HepG2 (cell line): Measurements from ENCODE around the gene ICAM3. TPM values are rescaled to one million over a fixed set of nuclear protein-coding genes. Genes with fewer than 3 reads are reported as not detected.

Experiments used
- LCORL ChIP-seq, 2 experiments: fragments of 450-650 bp in 1 of 2; sonication (generic) in 1 of 2; formaldehyde crosslinking in 1 of 2; IDR thresholded peaks; 2 replicates each; pipeline versions ENCODE4 v1.5.0 to v1.6.1; 2017 to 2020; ENCODE audit warnings: antibody characterized with exemption in 1 of 2, missing genetic modification reagents in 1 of 2
- MAFG ChIP-seq: sonication (generic); formaldehyde crosslinking; IDR thresholded peaks from 2 replicates; pipeline ENCODE4 v1.5.1; 2020; ENCODE audit warnings: mild to moderate bottlenecking, missing genetic modification reagents
- NCOR1 ChIP-seq: fragments of 200-600 bp; sonication (generic); IDR thresholded peaks from 2 replicates; pipeline ENCODE4 v1.7.0; 2017; ENCODE audit warnings: antibody characterized with exemption, low read length, borderline replicate concordance
- RORA ChIP-seq: sonication (generic); formaldehyde crosslinking; IDR thresholded peaks from 2 replicates; pipeline ENCODE4 v1.5.0; 2020; ENCODE audit warnings: mild to moderate bottlenecking, missing genetic modification reagents, moderate library complexity
- SPEN ChIP-seq: sonication (generic); formaldehyde crosslinking; IDR thresholded peaks from 2 replicates; pipeline ENCODE4 v1.5.1; 2020; ENCODE audit warnings: low read depth, mild to moderate bottlenecking, missing genetic modification reagents
- TRIM24 ChIP-seq: sonication (generic); formaldehyde crosslinking; IDR thresholded peaks from 2 replicates; pipeline ENCODE4 v1.8.0; 2022; ENCODE audit warnings: mild to moderate bottlenecking, missing genetic modification reagents
- ZNF441 ChIP-seq: sonication (generic); formaldehyde crosslinking; IDR thresholded peaks from 2 replicates; pipeline ENCODE4 v1.7.0; 2021; ENCODE audit warnings: missing genetic modification reagents, borderline replicate concordance
- ZNF484 ChIP-seq: sonication (generic); formaldehyde crosslinking; IDR thresholded peaks from 2 replicates; pipeline ENCODE4 v1.5.1; 2020; ENCODE audit warnings: mild to moderate bottlenecking, low read depth, missing genetic modification reagents, borderline replicate concordance
- ZNF703 ChIP-seq: sonication (generic); formaldehyde crosslinking; IDR thresholded peaks from 2 replicates; pipeline ENCODE4 v1.5.1; 2020; ENCODE audit warnings: missing genetic modification reagents, mild to moderate bottlenecking, moderate library complexity, borderline replicate concordance
- polyA plus RNA-seq, 8 experiments: library from polyadenylated mRNA; depleted of rRNA in 3 of 8; stranded (reverse) in 7 of 8; unstranded in 1 of 8; fragments of >200 nt; fragmentation: Illumina TruSeq in 4 of 8; extraction: Trizol in 4 of 8; gene quantifications; 2 replicates each; pipeline versions ENCODE4 v1.2.1 to v1.2.3, GENCODE V29; 2011 to 2016; ENCODE audit warnings: low read depth in 4 of 8, missing spikeins in 1 of 8, mixed read lengths in 1 of 8; ENCODE audit not compliant: insufficient read depth in 1 of 8
- total RNA-seq, 5 experiments: library from RNA; depleted of rRNA; stranded (reverse); fragments of >200 nt; fragmentation: Illumina TruSeq; extraction: Trizol; gene quantifications; 2 replicates each; pipeline ENCODE4 v1.2.3, GENCODE V29; 2016; ENCODE audit warnings: low read depth in 1 of 5
- TF ChIP-seq, protein P1 (sequence below): sonication (generic); formaldehyde crosslinking; IDR thresholded peaks from 2 replicates; pipeline ENCODE4 v1.5.0; 2020; ENCODE audit warnings: missing genetic modification reagents
- TF ChIP-seq, protein P2 (sequence below), 2 experiments: fragments of 450-650 bp in 1 of 2; sonication (generic) in 1 of 2; formaldehyde crosslinking in 1 of 2; IDR thresholded peaks; 2 replicates each; pipeline versions ENCODE4 v1.6.1 to v1.8.0; 2016 to 2022; ENCODE audit warnings: antibody characterized with exemption in 1 of 2, mild to moderate bottlenecking in 1 of 2, missing genetic modification reagents in 1 of 2
- TF ChIP-seq, protein P3 (sequence below): sonication (generic); formaldehyde crosslinking; IDR thresholded peaks from 2 replicates; pipeline ENCODE4 v1.5.0; 2020; ENCODE audit warnings: missing genetic modification reagents
- TF ChIP-seq, protein P4 (sequence below): sonication (generic); formaldehyde crosslinking; IDR thresholded peaks from 2 replicates; pipeline ENCODE4 v1.8.0; 2022; ENCODE audit warnings: missing genetic modification reagents, low read depth, mild to moderate bottlenecking, borderline replicate concordance

Gene ICAM3
- total and polyA plus RNA-seq, 2 of the 13 experiments (the other 11 are each of a cell fraction or from before 2014, with no cell fraction given), result 14.1 to 21.0 TPM

DNA sequence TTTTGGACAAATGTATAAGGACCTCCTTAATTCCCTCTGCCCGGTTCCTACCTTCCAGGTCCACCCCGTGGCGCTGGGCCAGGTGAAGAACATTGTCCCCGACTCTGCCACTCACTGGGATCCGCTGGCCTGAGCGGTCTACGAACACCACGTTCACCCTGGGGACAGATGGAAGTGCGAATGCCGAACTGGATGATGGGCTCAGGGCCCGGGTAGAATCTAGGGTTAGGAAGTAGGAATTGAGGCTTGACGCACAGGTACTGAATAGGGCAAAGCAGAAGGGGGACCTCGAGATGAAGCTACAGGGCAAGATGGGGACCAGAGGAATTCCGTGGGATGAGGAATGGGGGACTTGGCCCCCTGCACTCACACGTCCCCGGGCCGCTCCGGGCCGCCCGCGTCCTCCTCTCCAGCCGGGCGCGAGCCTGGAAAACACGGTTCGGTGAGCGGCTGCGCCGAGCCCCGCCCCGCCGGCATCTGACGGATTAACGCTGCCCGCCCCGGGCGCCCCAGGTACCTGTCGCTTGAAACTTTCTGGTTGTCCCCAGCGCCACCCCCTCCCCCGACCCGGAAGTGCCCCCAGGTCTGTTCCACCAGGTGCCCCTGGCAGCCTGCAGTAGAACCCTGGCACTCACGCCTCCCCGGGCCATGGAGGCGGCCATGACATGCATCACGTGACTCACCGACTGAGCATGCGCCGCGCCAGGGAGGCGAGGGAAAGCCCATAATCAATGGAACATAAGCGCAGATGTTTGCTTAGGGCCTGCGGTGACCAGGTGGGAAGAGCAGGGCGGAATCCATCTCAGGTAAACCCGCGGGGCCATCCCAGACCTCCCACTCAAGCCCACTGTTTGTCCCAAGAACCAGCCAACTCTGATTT lies 23.8 kb downstream of the ICAM3 start, which contains the start of gene FDX2 (continued):
- TF ChIP-seq NCOR1, result no peak
- TF ChIP-seq, protein P1, sequence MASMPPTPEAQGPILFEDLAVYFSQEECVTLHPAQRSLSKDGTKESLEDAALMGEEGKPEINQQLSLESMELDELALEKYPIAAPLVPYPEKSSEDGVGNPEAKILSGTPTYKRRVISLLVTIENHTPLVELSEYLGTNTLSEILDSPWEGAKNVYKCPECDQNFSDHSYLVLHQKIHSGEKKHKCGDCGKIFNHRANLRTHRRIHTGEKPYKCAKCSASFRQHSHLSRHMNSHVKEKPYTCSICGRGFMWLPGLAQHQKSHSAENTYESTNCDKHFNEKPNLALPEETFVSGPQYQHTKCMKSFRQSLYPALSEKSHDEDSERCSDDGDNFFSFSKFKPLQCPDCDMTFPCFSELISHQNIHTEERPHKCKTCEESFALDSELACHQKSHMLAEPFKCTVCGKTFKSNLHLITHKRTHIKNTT (CRISPR knock-in tag), result no peak
- TF ChIP-seq, protein P2, sequence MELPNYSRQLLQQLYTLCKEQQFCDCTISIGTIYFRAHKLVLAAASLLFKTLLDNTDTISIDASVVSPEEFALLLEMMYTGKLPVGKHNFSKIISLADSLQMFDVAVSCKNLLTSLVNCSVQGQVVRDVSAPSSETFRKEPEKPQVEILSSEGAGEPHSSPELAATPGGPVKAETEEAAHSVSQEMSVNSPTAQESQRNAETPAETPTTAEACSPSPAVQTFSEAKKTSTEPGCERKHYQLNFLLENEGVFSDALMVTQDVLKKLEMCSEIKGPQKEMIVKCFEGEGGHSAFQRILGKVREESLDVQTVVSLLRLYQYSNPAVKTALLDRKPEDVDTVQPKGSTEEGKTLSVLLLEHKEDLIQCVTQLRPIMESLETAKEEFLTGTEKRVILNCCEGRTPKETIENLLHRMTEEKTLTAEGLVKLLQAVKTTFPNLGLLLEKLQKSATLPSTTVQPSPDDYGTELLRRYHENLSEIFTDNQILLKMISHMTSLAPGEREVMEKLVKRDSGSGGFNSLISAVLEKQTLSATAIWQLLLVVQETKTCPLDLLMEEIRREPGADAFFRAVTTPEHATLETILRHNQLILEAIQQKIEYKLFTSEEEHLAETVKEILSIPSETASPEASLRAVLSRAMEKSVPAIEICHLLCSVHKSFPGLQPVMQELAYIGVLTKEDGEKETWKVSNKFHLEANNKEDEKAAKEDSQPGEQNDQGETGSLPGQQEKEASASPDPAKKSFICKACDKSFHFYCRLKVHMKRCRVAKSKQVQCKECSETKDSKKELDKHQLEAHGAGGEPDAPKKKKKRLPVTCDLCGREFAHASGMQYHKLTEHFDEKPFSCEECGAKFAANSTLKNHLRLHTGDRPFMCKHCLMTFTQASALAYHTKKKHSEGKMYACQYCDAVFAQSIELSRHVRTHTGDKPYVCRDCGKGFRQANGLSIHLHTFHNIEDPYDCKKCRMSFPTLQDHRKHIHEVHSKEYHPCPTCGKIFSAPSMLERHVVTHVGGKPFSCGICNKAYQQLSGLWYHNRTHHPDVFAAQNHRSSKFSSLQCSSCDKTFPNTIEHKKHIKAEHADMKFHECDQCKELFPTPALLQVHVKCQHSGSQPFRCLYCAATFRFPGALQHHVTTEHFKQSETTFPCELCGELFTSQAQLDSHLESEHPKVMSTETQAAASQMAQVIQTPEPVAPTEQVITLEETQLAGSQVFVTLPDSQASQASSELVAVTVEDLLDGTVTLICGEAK (IDR thresholded peaks at IDR 0.05), result no peak
- TF ChIP-seq, protein P2 (CRISPR knock-in tag; IDR thresholded peaks at IDR 0.05), result no peak
- TF ChIP-seq RORA (CRISPR knock-in tag), result no peak
- no peak for TF ChIP-seq ZNF703 (CRISPR knock-in tag)
- no peak for TF ChIP-seq ZNF484 (CRISPR knock-in tag)
- no peak for TF ChIP-seq LCORL (IDR thresholded peaks at IDR 0.05)
- TF ChIP-seq LCORL (CRISPR knock-in tag; IDR thresholded peaks at IDR 0.05), result no peak
- TF ChIP-seq, protein P3, sequence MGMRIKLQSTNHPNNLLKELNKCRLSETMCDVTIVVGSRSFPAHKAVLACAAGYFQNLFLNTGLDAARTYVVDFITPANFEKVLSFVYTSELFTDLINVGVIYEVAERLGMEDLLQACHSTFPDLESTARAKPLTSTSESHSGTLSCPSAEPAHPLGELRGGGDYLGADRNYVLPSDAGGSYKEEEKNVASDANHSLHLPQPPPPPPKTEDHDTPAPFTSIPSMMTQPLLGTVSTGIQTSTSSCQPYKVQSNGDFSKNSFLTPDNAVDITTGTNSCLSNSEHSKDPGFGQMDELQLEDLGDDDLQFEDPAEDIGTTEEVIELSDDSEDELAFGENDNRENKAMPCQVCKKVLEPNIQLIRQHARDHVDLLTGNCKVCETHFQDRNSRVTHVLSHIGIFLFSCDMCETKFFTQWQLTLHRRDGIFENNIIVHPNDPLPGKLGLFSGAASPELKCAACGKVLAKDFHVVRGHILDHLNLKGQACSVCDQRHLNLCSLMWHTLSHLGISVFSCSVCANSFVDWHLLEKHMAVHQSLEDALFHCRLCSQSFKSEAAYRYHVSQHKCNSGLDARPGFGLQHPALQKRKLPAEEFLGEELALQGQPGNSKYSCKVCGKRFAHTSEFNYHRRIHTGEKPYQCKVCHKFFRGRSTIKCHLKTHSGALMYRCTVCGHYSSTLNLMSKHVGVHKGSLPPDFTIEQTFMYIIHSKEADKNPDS (CRISPR knock-in tag), result no peak
- TF ChIP-seq, protein P4, sequence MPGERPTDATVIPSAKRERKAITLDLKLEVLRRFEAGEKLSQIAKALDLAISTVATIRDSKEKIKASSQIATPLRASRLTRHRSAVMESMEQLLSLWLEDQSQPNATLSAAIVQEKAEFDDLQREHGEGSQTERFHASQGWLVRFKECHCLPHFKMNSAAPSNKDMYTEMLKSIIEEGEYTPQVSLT (CRISPR knock-in tag), result no peak
- no peak for TF ChIP-seq TRIM24 (CRISPR knock-in tag)
- TF ChIP-seq SPEN (CRISPR knock-in tag), result no peak; the same call in 1 of the 2 replicates
- TF ChIP-seq ZNF441, result no peak
- no peak for TF ChIP-seq MAFG (CRISPR knock-in tag)
